Neutrophil (primary cell): ENCODE measurements around the gene CCL18.

Source experiments
- H3K27ac ChIP-seq: fragments of 200-600 bp; sonication (generic); 2 replicates; pipeline ENCODE4 v1.5.1; 2016; ENCODE audit warnings: mild to moderate bottlenecking, moderate library complexity
- H3K27me3 ChIP-seq: fragments of 200-600 bp; sonication (generic); 2 replicates; pipeline ENCODE4 v1.6.0; 2016; ENCODE audit warnings: mild to moderate bottlenecking
- H3K36me3 ChIP-seq: fragments of 200-600 bp; sonication (generic); 2 replicates; pipeline ENCODE4 v1.5.1; 2017
- H3K4me1 ChIP-seq, 2 experiments: fragments of 200-600 bp in 1 of 2; sonication (generic) in 1 of 2; 1 replicate in 1 of 2; 2 replicates in 1 of 2; pipeline versions ENCODE4 v1.5.1 to v1.6.1; 2013 to 2016; ENCODE audit warnings: low read depth in 1 of 2, low read length in 1 of 2, mild to moderate bottlenecking in 1 of 2, moderate library complexity in 1 of 2; ENCODE audit not compliant: control insufficient read depth in 1 of 2, insufficient read depth in 1 of 2
- H3K4me3 ChIP-seq, 2 experiments: fragments of 200-600 bp in 1 of 2; sonication (generic) in 1 of 2; 1 replicate in 1 of 2; 2 replicates in 1 of 2; pipeline ENCODE4 v1.5.1; 2013 to 2016; ENCODE audit warnings: low read depth in 1 of 2, low read length in 1 of 2, mild to moderate bottlenecking in 1 of 2, moderate library complexity in 1 of 2
- H3K9me3 ChIP-seq: fragments of 200-600 bp; sonication (generic); 2 replicates; pipeline ENCODE4 v1.5.1; 2016
- TF ChIP-seq, protein P1 (sequence below): fragments of 200-600 bp; sonication (generic); IDR thresholded peaks from 2 replicates; pipeline ENCODE4 v1.5.1; 2016; ENCODE audit warnings: antibody characterized with exemption

CCL18 gene

GRCh38 chr17:36048066-36048465 lies 16.0 kb upstream of the CCL18 start:
- TF ChIP-seq, protein P1, sequence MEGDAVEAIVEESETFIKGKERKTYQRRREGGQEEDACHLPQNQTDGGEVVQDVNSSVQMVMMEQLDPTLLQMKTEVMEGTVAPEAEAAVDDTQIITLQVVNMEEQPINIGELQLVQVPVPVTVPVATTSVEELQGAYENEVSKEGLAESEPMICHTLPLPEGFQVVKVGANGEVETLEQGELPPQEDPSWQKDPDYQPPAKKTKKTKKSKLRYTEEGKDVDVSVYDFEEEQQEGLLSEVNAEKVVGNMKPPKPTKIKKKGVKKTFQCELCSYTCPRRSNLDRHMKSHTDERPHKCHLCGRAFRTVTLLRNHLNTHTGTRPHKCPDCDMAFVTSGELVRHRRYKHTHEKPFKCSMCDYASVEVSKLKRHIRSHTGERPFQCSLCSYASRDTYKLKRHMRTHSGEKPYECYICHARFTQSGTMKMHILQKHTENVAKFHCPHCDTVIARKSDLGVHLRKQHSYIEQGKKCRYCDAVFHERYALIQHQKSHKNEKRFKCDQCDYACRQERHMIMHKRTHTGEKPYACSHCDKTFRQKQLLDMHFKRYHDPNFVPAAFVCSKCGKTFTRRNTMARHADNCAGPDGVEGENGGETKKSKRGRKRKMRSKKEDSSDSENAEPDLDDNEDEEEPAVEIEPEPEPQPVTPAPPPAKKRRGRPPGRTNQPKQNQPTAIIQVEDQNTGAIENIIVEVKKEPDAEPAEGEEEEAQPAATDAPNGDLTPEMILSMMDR = no peak
- Histone ChIP-seq H3K4me3 (no peak overlapping the region), H3K36me3 (no peaks in the 10 kb centered on the region)

GRCh38 chr17:36049643-36050042 lies 14.4 kb upstream of the CCL18 start:
- Histone ChIP-seq H3K27me3 (no peaks in the 10 kb centered on the region), H3K4me1 (no peaks in the 10 kb centered on the region), H3K36me3 (no peaks in the 10 kb centered on the region), H3K27ac (no peak overlapping the region), H3K9me3 (no peaks in the 10 kb centered on the region), H3K4me3 (no peak overlapping the region)
- TF ChIP-seq, protein P1 = no peak

More at GRCh38 chr17:36048066-36048465, 16.0 kb upstream of the CCL18 start:
- Histone ChIP-seq H3K27me3 (no peaks in the 10 kb centered on the region), H3K9me3 (no peaks in the 10 kb centered on the region), H3K27ac (no peak overlapping the region), H3K4me1 (no peaks in the 10 kb centered on the region)

DNA sequence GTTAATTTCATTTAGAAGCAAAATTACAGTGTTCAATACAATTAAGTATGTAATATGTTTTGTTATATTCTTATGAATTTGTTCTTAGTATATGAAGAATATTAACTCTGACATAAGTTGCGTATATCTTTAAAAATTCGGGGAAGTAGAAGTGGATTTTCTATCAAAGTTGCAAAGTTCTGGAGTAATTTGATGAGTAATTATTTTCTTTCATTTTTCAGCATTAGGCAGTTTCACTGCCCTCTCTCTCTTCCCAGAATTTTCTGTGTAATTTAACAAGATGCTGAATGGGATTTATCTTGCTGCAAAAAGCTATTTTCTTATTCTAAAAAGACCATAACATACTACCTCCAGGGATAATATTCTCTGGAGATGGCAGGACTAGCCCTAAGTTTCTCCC lies 8.9 kb upstream of the CCL18 start:
- TF ChIP-seq, protein P1 = no peak
- Histone ChIP-seq H3K27me3 (no peaks in the 10 kb centered on the region), H3K4me3 (no peak overlapping the region), H3K4me1 (peaks cover 15 to 17% of the 10 kb centered on the region in 2 experiments), H3K36me3 (no peaks in the 10 kb centered on the region), H3K27ac (no peak overlapping the region), H3K9me3 (no peaks in the 10 kb centered on the region)

- no peaks in the 10 kb centered on the region for H3K36me3 ChIP-seq
- no peak overlapping the region for H3K4me3 ChIP-seq
- H3K27ac ChIP-seq = no peak overlapping the region
- H3K27me3 ChIP-seq = no peaks in the 10 kb centered on the region
- H3K9me3 ChIP-seq = no peaks in the 10 kb centered on the region
- H3K4me1 ChIP-seq = peaks cover 15 to 18% of the 10 kb centered on the region in 2 experiments
- TF ChIP-seq, protein P1 = no peak
These were observed 8.1 kb upstream of the CCL18 start for GRCh38 chr17:36055921-36056520.

- H3K27me3 ChIP-seq = no peaks in the 10 kb centered on the region
- H3K4me3 ChIP-seq = no peak overlapping the region
- TF ChIP-seq, protein P1 = no peak
- no peak overlapping the region for H3K27ac ChIP-seq
- H3K36me3 ChIP-seq = no peaks in the 10 kb centered on the region
- H3K9me3 ChIP-seq = no peaks in the 10 kb centered on the region
- peaks cover 15 to 18% of the 10 kb centered on the region in 2 experiments for H3K4me1 ChIP-seq
These were observed 6.2 kb upstream of the CCL18 start for GRCh38 chr17:36057911-36058310.
